Sigmoid colon (tissue), 3 donors: ENCODE measurements around the gene MOB3B.

Source experiments
- CTCF ChIP-seq, 4 experiments: fragments of 450-650 bp in 3 of 4; fragments of 200-600 bp in 1 of 4; IDR thresholded peaks; one replicate each; pipeline ENCODE4 v1.5.1; 2016 to 2019; ENCODE audit warnings: antibody characterized with exemption in 4 of 4, mild to moderate bottlenecking in 3 of 4, moderate library complexity in 2 of 4
- POLR2A ChIP-seq, 2 donors: fragments of 450-650 bp; IDR thresholded peaks; one replicate each; pipeline ENCODE4 v1.6.1; 2016; ENCODE audit warnings: antibody characterized with exemption in 2 of 2, mild to moderate bottlenecking in 2 of 2, moderate library complexity in 2 of 2

GRCh38 chr9:27485158-27485557, 44.5 kb downstream of the MOB3B start:
- TF ChIP-seq POLR2A (IDR thresholded peaks at IDR 0.05) (no peak), CTCF (IDR thresholded peaks at IDR 0.05) (no peak)
